ENCODE data around the gene DKK2.

- TF ChIP-seq SP1 (IDR thresholded peaks at IDR 0.05): no peak
- TF ChIP-seq SP1 (CRISPR knock-in tag; IDR thresholded peaks at IDR 0.05): no peak
- no peak for TF ChIP-seq ZBTB2 (CRISPR knock-in tag; IDR thresholded peaks at IDR 0.05; ENCODE audit: low read depth)
- no peak for TF ChIP-seq DMTF1 (CRISPR knock-in tag; IDR thresholded peaks at IDR 0.05)
- no peak for TF ChIP-seq EP300 (IDR thresholded peaks at IDR 0.05; ENCODE audit: low read depth in 2 of 2, low read length in 2 of 2)
- TF ChIP-seq EP300 (CRISPR knock-in tag; IDR thresholded peaks at IDR 0.05; ENCODE audit: borderline replicate concordance): no peak
- no peak for TF ChIP-seq FUBP1 (CRISPR knock-in tag; IDR thresholded peaks at IDR 0.05; ENCODE audit: borderline replicate concordance)
Observed at GRCh38 chr4:106987311-106987710, 48.8 kb downstream of the DKK2 start.
